ENCODE measurements around the gene RPL38. TPM values are rescaled to one million over a fixed set of nuclear protein-coding genes. Genes with fewer than 3 reads are reported as not detected.

RPL38 gene
- total RNA-seq, 5 donors from 2014 or later (not counting 1 experiment from before 2014, with no cell fraction given): 1,569 to 1,786 (median 1,717) TPM

GRCh38 chr17:74197801-74198200, 5.7 kb upstream of the RPL38 start:
- Mint-ChIP-seq H3K9me3 (no peaks in the 10 kb centered on the region), H3K36me3 (no peaks in the 10 kb centered on the region), H3K4me1 (peaks cover 5 to 13% (median 9%) of the 10 kb centered on the region in 3 donors), H3K4me3 (no peak overlapping the region), H3K27ac (no peak overlapping the region), H3K27me3 (peaks cover 27 to 53% of the 10 kb centered on the region in 2 donors)
- WGBS (ENCODE audit: insufficient coverage): 100% methylated on average over 1 of the region's 2 CpGs
- ChIA-PET CTCF (no interaction called here), POLR2A (no interaction called here)
- Histone ChIP-seq H3K27ac (ENCODE audit: low read length) (no peak overlapping the region), H3K9me3 (no peaks in the 10 kb centered on the region), H3K27me3 (replicated peaks in 1 of 2; ENCODE audit: control insufficient read depth in 2 of 2, extremely low read depth in 1 of 2, insufficient read depth in 2 of 2, low read length in 1 of 2) (peaks cover 0 to 90% of the 10 kb centered on the region in 2 experiments), H3K4me3 (ENCODE audit: control insufficient read depth in 1 of 2, extremely low read depth in 1 of 2, low read length in 1 of 2) (no peak overlapping the region), H3K36me3 (ENCODE audit: control insufficient read depth in 2 of 2, extremely low read depth in 1 of 2, insufficient read depth in 1 of 2, low read length in 1 of 2) (no peaks in the 10 kb centered on the region), H3K4me1 (ENCODE audit: control insufficient read depth in 1 of 2, extremely low read depth in 1 of 2, insufficient read depth in 2 of 2, low read length in 2 of 2) (peaks cover 0 to 9% of the 10 kb centered on the region in 2 experiments)
- DNase-seq (no peak), ATAC-seq (replicated peaks in 1 of 4) (no peak)

- Mint-ChIP-seq H3K27me3 (peaks cover 27 to 47% of the 10 kb centered on the region in 2 donors), H3K27ac (no peak overlapping the region), H3K9me3 (no peaks in the 10 kb centered on the region), H3K36me3 (peaks cover 4% of the 10 kb centered on the region), H3K4me1 (peaks cover 13 to 22% (median 17%) of the 10 kb centered on the region in 3 donors), H3K4me3 (no peak overlapping the region)
- Histone ChIP-seq H3K36me3 (ENCODE audit: control insufficient read depth in 2 of 2, extremely low read depth in 1 of 2, insufficient read depth in 1 of 2, low read length in 1 of 2) (no peaks in the 10 kb centered on the region), H3K4me3 (ENCODE audit: control insufficient read depth in 1 of 2, extremely low read depth in 1 of 2, low read length in 1 of 2) (no peak overlapping the region), H3K9me3 (no peaks in the 10 kb centered on the region), H3K27ac (ENCODE audit: low read length) (no peak overlapping the region), H3K27me3 (replicated peaks in 1 of 2; ENCODE audit: control insufficient read depth in 2 of 2, extremely low read depth in 1 of 2, insufficient read depth in 2 of 2, low read length in 1 of 2) (peaks cover 0 to 86% of the 10 kb centered on the region in 2 experiments), H3K4me1 (ENCODE audit: control insufficient read depth in 1 of 2, extremely low read depth in 1 of 2, insufficient read depth in 2 of 2, low read length in 2 of 2) (peaks cover 0 to 14% of the 10 kb centered on the region in 2 experiments)
- DNase-seq (no peak), ATAC-seq (replicated peaks in 1 of 4) (no peak)
- ChIA-PET POLR2A (no interaction called here), CTCF (interaction anchor here in 1 of 2 donors (0.8 kb wide), 1 partner anchor 19 kb away, joined by 4 read pairs; no protein-coding TSS in a partner anchor)
- WGBS (ENCODE audit: insufficient coverage): 53% methylated on average over 5 of the region's 6 CpGs
These were observed 4.8 kb upstream of the RPL38 start for GRCh38 chr17:74198694-74199093.

- peaks cover 0 to 4% of the 10 kb centered on the region in 2 donors for H3K36me3 ChIP-seq (ENCODE audit: control insufficient read depth in 2 of 2, extremely low read depth in 1 of 2, insufficient read depth in 1 of 2, low read length in 1 of 2)
- ATAC-seq (replicated peaks in 1 of 4) (peak; percentile 40 to 48 (median 44)), DNase-seq (peak; percentile 18 to 74 (median 48))
- H3K9me3 Mint-ChIP-seq: no peaks in the 10 kb centered on the region
- H3K36me3 Mint-ChIP-seq: peaks cover 4% of the 10 kb centered on the region
- POLR2A ChIA-PET: no interaction called here
- no peak overlapping the region for H3K4me3 Mint-ChIP-seq
- peaks cover 13 to 22% (median 19%) of the 10 kb centered on the region in 3 donors for H3K4me1 Mint-ChIP-seq
- H3K9me3 ChIP-seq: no peaks in the 10 kb centered on the region
- peaks cover 0 to 78% of the 10 kb centered on the region in 2 experiments for H3K27me3 ChIP-seq (replicated peaks in 1 of 2; ENCODE audit: control insufficient read depth in 2 of 2, extremely low read depth in 1 of 2, insufficient read depth in 2 of 2, low read length in 1 of 2)
- CTCF ChIA-PET: interaction anchor here in 1 of 2 donors (0.6 kb wide), 2 partner anchors 8 to 841 kb away, joined by 3 to 7 read pairs; no protein-coding TSS in a partner anchor
- peaks cover 6 to 22% of the 10 kb centered on the region in 2 experiments for H3K4me1 ChIP-seq (ENCODE audit: control insufficient read depth in 1 of 2, extremely low read depth in 1 of 2, insufficient read depth in 2 of 2, low read length in 2 of 2)
- H3K27ac Mint-ChIP-seq: no peak overlapping the region
- H3K4me3 ChIP-seq (ENCODE audit: control insufficient read depth in 1 of 2, extremely low read depth in 1 of 2, low read length in 1 of 2): no peak overlapping the region
- whole genome bisulfite sequencing (ENCODE audit: insufficient coverage): 20% methylated on average over 16 of the region's 35 CpGs
- no peak overlapping the region for H3K27ac ChIP-seq (ENCODE audit: low read length)
- peaks cover 27 to 44% of the 10 kb centered on the region in 2 donors for H3K27me3 Mint-ChIP-seq
These were observed 4.0 kb upstream of the RPL38 start for GRCh38 chr17:74199306-74200092.

- H3K4me3 Mint-ChIP-seq: no peak overlapping the region
- Histone ChIP-seq H3K4me3 (ENCODE audit: control insufficient read depth in 1 of 2, extremely low read depth in 1 of 2, low read length in 1 of 2) (no peak overlapping the region), H3K36me3 (ENCODE audit: control insufficient read depth in 2 of 2, extremely low read depth in 1 of 2, insufficient read depth in 1 of 2, low read length in 1 of 2) (peaks cover 0 to 10% of the 10 kb centered on the region in 2 donors), H3K27ac (ENCODE audit: low read length) (no peak overlapping the region), H3K27me3 (replicated peaks in 1 of 2; ENCODE audit: control insufficient read depth in 2 of 2, extremely low read depth in 1 of 2, insufficient read depth in 2 of 2, low read length in 1 of 2) (peaks cover 0 to 72% of the 10 kb centered on the region in 2 experiments), H3K4me1 (ENCODE audit: control insufficient read depth in 1 of 2, extremely low read depth in 1 of 2, insufficient read depth in 2 of 2, low read length in 2 of 2) (peaks cover 11 to 28% of the 10 kb centered on the region in 2 experiments), H3K9me3 (no peaks in the 10 kb centered on the region)
- DNase-seq (no peak), ATAC-seq (replicated peaks in 1 of 4) (no peak)
- POLR2A ChIA-PET: no interaction called here
- CTCF ChIA-PET: interaction anchor here in 1 of 2 donors (0.6 kb wide), 1 partner anchor 841 kb away, joined by 7 read pairs; no protein-coding TSS in a partner anchor
- 53% methylated on average over 9 of the region's 10 CpGs for WGBS (ENCODE audit: insufficient coverage)
- H3K36me3 Mint-ChIP-seq: peaks cover 7% of the 10 kb centered on the region
- no peaks in the 10 kb centered on the region for H3K9me3 Mint-ChIP-seq
- peaks cover 23 to 37% of the 10 kb centered on the region in 2 donors for H3K27me3 Mint-ChIP-seq
- no peak overlapping the region for H3K27ac Mint-ChIP-seq
- H3K4me1 Mint-ChIP-seq: peaks cover 18 to 27% (median 24%) of the 10 kb centered on the region in 3 donors
These were observed 3.4 kb upstream of the RPL38 start for GRCh38 chr17:74200112-74200511.

GRCh38 chr17:74201250-74201649, 2.2 kb upstream of the RPL38 start:
- H3K4me3 ChIP-seq (ENCODE audit: control insufficient read depth in 1 of 2, extremely low read depth in 1 of 2, low read length in 1 of 2): no peak overlapping the region
- Mint-ChIP-seq H3K4me1 (peaks cover 29 to 36% (median 34%) of the 10 kb centered on the region in 3 donors), H3K9me3 (no peaks in the 10 kb centered on the region), H3K27me3 (peaks cover 14 to 27% of the 10 kb centered on the region in 2 donors), H3K4me3 (no peak overlapping the region), H3K36me3 (peaks cover 12% of the 10 kb centered on the region), H3K27ac (no peak overlapping the region)
- H3K36me3 ChIP-seq (ENCODE audit: control insufficient read depth in 2 of 2, extremely low read depth in 1 of 2, insufficient read depth in 1 of 2, low read length in 1 of 2): peaks cover 0 to 19% of the 10 kb centered on the region in 2 donors
- no peaks in the 10 kb centered on the region for H3K9me3 ChIP-seq
- H3K27ac ChIP-seq (ENCODE audit: low read length): no peak overlapping the region
- no peak for ATAC-seq (replicated peaks in 1 of 4)
- H3K27me3 ChIP-seq (replicated peaks in 1 of 2; ENCODE audit: control insufficient read depth in 2 of 2, extremely low read depth in 1 of 2, insufficient read depth in 2 of 2, low read length in 1 of 2): peaks cover 0 to 61% of the 10 kb centered on the region in 2 experiments
- no peak for DNase-seq
- CTCF ChIA-PET: interaction anchor here in 1 of 2 donors (0.6 kb wide), 2 partner anchors 10 to 698 kb away, joined by 3 read pairs; no protein-coding TSS in a partner anchor
- POLR2A ChIA-PET: no interaction called here
- WGBS (ENCODE audit: insufficient coverage): 71% methylated on average over 4 of the region's 8 CpGs
- peaks cover 15 to 39% of the 10 kb centered on the region in 2 experiments for H3K4me1 ChIP-seq (ENCODE audit: control insufficient read depth in 1 of 2, extremely low read depth in 1 of 2, insufficient read depth in 2 of 2, low read length in 2 of 2)

GRCh38 chr17:74201948-74202347, 1.5 kb upstream of the RPL38 start:
- CTCF ChIA-PET: interaction anchor here in 1 of 2 donors (1.4 kb wide), 1 partner anchor 9 kb away, joined by 8 read pairs; no protein-coding TSS in a partner anchor
- Histone ChIP-seq H3K9me3 (no peaks in the 10 kb centered on the region), H3K36me3 (ENCODE audit: control insufficient read depth in 2 of 2, extremely low read depth in 1 of 2, insufficient read depth in 1 of 2, low read length in 1 of 2) (peaks cover 0 to 21% of the 10 kb centered on the region in 2 donors), H3K4me3 (ENCODE audit: control insufficient read depth in 1 of 2, extremely low read depth in 1 of 2, low read length in 1 of 2) (no peak overlapping the region), H3K27me3 (replicated peaks in 1 of 2; ENCODE audit: control insufficient read depth in 2 of 2, extremely low read depth in 1 of 2, insufficient read depth in 2 of 2, low read length in 1 of 2) (peaks cover 0 to 54% of the 10 kb centered on the region in 2 experiments), H3K4me1 (ENCODE audit: control insufficient read depth in 1 of 2, extremely low read depth in 1 of 2, insufficient read depth in 2 of 2, low read length in 2 of 2) (peaks cover 15 to 46% of the 10 kb centered on the region in 2 experiments), H3K27ac (ENCODE audit: low read length) (no peak overlapping the region)
- no peak overlapping the region for H3K4me3 Mint-ChIP-seq
- H3K36me3 Mint-ChIP-seq: peaks cover 12% of the 10 kb centered on the region
- POLR2A ChIA-PET: no interaction called here
- H3K27me3 Mint-ChIP-seq: peaks cover 14 to 26% of the 10 kb centered on the region in 2 donors
- no peak overlapping the region for H3K27ac Mint-ChIP-seq
- H3K4me1 Mint-ChIP-seq: peaks cover 34 to 41% (median 38%) of the 10 kb centered on the region in 3 donors
- no peaks in the 10 kb centered on the region for H3K9me3 Mint-ChIP-seq
- DNase-seq: no peak
- WGBS (ENCODE audit: insufficient coverage): 90% methylated on average over 7 of the region's 10 CpGs
- ATAC-seq (replicated peaks in 1 of 4): no peak

Data from T-cell (primary cell).